ENCODE results near the gene RFX7.
"Not testable (repeated sequence)": the region's sequence is repeated elsewhere in the genome, so short reads cannot be mapped to it uniquely, and the experiment has no call there.

Gene RFX7

DNA sequence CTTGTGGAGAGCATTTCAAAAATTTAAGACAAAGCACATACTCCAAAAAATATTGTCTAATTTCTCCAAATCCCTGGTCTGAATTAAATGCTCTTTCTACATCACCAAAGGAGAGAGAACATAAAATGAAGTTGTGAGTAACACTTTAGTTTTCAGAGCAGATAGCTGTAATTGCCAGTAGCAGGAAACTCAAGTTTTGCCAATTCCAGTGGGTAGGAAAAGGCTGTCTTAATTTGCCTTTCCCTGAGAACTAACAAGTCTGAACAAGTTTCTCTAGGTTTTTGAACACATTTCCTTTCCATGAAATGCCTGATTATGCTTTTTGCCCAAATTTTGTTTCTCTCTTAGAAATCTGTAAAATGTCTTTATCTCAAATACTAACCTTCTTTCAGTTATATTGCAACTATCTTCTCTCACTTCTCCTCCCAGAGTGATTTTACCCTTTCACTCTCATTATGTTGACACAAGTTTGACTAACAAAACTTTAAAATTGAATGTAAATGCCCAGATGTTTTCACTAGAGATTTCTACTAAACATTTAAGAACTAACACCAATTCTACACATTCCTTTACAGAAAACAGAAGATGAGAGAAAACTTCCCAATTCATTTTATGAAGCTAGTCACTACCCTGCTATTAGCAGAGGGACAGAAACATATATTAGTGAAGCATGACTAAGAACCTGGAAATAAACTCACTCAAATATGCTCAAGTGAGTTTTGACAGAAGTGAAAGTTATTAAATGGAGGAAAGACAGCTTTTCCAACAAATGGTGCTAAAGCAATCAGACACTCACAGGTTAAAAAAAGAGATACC, 38.4 kb downstream of the RFX7 start:
- Histone ChIP-seq H3K27ac (no peak overlapping the region), H3K4me3 (no peak overlapping the region)
- TF ChIP-seq CTCF (IDR thresholded peaks at IDR 0.05): no peak
- no peak for DNase-seq (ENCODE audit: low spot score)

DNA sequence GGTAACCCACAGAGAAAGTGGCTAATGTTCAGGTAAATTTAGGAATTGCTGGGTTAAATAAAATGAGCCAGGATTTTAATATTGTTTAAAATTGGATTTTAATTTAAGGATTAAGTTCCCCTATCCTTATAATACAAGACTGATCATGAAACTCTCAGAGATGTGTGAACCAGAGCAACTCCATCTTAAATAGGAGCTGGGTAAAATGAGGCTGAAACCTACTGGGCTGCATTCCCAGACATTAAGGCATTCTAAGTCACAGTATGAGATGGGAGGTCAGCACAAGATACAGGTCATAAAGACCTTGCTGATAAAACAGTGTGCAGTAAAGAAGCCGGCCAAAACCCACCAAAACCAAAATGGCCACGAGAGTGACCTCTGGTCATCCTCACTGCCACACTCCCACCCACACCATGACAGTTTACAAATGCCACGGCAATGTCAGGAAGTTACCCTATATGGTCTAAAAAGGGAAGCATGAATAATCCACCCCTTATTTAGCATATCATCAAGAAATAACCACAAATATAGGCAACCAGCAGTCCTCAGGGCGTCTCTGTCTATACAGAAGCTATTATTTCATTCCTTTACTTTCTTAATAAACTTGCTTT, 40.3 kb downstream of the RFX7 start:
- not testable (repeated sequence) for H3K27ac ChIP-seq; DNase-seq (ENCODE audit: low spot score)

DNA sequence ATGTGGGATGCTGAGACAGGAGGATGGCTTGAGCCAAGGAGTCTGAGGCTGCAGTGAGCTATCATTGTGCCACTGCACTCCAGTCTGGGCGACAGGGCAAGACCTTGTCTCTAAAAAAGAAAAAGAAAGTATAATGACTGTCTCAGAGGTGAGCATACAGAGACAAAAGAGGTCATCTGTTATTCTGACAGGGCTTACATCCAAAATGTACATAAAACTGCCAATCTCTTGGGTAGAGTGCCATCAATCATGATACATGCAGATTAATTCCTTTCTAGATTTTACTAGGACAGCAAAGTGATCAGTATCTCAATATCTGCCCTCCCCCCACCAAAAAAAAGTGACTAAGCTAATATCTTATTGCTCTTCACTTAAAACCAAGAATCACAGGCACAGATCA, 41.0 kb downstream of the RFX7 start:
- H3K4me3 ChIP-seq: no peak overlapping the region
- no peak overlapping the region for H3K27ac ChIP-seq
- no peak for TF ChIP-seq CTCF (IDR thresholded peaks at IDR 0.05)
- no peak for DNase-seq (ENCODE audit: low spot score)

More for the DNA sequence above, 40.3 kb downstream of the RFX7 start:
- not testable (repeated sequence) for H3K4me3 ChIP-seq

- no peak for DNase-seq (ENCODE audit: low spot score)
- Histone ChIP-seq H3K4me3 (no peak overlapping the region), H3K27ac (no peak overlapping the region)
- TF ChIP-seq CTCF (IDR thresholded peaks at IDR 0.05): no peak
These were observed 44.6 kb downstream of the RFX7 start for GRCh38 chr15:56199038-56199437.

DNA sequence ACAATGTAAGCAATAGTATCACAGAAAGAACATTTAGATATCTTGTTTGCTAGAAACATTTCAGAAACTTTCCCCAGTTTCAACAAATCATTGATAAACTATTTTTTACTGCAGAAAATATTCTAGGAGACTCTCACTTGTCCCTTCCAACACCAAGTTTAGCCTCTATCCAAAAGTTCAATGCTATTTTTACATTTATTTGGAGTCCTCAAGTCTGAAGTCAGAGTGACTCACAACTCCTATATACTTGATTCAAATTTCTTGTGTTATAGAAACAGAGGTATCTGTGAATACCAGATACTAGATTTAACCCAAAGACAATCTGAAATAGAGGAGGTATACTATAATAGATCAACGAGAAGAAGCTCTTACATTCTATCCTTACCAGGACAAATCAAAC, 49.6 kb downstream of the RFX7 start:
- DNase-seq (ENCODE audit: low spot score): no peak
- TF ChIP-seq CTCF (IDR thresholded peaks at IDR 0.05): no peak
- no peak overlapping the region for H3K27ac ChIP-seq
- no peak overlapping the region for H3K4me3 ChIP-seq

DNA sequence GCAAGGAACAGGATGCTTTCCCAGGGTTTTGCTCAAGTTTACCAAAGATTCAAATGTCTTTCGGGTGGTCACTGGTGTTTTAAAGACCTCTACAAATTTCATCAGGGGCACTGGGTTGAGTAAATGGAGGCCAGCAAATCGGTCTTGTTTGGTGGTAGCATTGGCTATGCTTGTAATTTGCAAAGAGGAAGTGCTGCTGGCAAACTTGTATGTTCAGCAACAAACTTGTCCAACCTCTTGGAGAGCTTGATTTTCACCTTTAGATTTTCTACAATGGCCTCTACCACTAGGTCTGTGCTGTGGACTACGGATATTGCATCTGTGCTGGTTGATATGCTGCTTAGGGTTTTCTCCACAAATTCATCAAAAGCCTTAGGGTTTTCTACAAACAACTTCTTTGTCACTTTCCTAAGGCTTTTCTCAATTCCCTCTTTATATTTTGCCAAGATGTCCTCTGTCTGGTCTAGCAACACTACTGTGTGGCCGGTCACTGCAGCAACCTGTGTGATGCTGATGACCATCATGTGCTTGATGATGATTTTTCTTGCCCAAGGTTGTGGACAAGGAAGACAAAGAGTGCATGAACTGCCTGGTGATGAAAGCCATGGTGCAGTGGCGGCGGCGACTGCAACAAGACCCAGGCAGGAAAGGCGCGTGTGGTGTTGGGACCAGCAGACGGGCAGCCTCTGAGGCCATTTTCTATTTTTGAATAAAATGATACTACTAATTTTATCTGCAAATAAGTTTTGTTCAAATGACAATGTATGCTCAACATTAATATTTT, 50.8 kb downstream of the RFX7 start:
- Histone ChIP-seq H3K4me3 (no peak overlapping the region), H3K27ac (no peak overlapping the region)
- no peak for DNase-seq (ENCODE audit: low spot score)
- no peak for TF ChIP-seq CTCF (IDR thresholded peaks at IDR 0.05)

DNA sequence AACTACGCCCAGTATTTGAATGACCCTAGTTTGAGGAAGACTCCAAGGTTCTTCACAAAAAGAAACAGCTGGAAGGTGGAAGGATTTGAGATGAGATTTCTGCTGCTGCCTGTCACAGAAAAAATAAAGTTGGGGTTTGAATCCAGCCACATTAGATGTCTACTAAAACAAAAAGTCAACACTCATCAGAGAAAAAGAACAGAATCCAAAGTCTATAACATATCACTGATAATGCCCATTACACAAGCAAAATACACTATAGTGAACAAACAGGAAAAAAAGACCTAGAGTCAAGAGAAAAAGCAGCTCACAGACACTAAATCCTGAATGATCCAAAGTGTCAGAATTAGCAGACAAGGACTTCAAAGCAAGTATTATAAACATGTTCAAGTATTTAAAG, 56.0 kb downstream of the RFX7 start:
- TF ChIP-seq CTCF (IDR thresholded peaks at IDR 0.05): no peak
- DNase-seq (ENCODE audit: low spot score): no peak

More for the DNA sequence above, 56.0 kb downstream of the RFX7 start:
- Histone ChIP-seq H3K27ac (no peak overlapping the region), H3K4me3 (no peak overlapping the region)
